GM18870 (cell line): ENCODE measurements around the gene PAX2.

Experiments
- ATAC-seq: cut with Tn5 transposase; IDR thresholded peaks from one replicate; pipeline ENCODE4 v1.9.1; 2021; ENCODE audit warnings: moderate library complexity; ENCODE audit not compliant: unreplicated experiment

The PAX2 gene

DNA sequence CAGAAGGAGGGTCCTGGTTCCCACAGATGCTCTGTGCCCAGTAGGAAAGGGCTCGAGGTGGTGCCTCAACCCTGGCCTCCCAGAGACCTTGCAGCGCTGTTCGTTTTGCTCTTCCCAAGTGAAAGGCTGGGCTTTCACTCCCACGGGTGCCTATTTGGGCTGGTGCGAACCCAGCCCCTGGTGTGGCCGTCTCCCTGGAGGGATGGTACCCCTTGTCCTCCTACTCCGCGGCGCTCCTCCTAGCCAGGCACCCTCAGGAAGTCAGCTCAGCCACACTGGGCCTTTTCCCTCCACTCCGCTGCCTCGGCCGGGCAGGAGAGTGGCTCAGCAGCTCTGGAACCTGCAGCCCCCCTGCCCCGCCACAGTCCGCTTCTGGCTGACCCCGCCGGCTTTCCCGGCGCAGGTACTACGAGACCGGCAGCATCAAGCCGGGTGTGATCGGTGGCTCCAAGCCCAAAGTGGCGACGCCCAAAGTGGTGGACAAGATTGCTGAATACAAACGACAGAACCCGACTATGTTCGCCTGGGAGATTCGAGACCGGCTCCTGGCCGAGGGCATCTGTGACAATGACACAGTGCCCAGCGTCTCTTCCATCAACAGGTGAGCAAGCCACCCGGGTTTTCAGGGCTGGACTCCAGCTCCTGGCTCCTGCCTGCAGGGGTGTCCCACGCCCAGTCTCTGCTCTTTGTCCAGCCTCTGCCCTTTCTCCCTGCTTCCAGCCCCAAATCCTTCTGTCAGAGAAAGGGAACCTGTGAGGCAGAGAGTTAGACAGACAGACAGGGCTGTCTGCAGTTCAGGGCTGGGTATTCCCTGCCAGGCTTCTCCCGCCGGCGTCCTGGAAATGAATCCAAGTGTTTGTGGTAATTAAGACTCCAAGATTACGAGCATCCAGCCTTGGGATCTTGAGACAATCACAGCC, 5.2 kb downstream of the PAX2 start:
- no peak for ATAC-seq

DNA sequence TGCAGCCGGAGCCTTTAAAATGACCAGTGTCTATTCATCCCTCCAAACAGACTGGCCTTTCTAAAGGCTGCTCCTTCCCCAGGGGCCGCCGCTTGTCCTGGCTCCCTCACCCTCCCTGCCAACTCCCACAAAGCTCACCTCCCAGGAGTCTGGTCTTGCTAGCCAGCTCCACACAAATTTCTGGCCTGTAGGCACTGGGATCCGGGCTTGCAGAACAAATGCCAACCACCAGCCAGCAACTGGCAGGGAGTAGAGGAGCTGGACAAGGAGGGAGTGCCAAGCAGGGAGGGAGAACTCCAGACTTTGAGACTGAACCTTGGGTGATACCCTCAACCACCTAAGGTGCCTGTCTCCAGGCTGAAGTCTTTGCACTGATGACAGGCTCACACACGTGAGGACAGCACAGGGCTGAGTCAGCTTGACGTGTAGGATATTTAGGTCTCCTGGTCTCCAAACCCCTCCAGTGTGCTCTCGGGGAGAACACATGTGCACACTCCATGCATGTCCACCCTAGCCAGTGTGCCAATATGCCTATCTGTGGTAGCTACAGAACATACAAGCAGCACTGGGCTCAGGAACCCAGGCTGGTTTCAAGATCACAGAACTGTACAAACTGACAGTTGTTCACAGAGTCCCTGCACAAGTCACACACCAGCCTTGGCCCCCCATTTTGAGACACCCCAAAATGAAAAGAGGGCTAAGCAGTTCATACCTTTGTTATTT, 6.0 kb downstream of the PAX2 start:
- no peak for ATAC-seq

GRCh38 chr10:100755821-100756220, 10.4 kb downstream of the PAX2 start:
- ATAC-seq = no peak

- no peak for ATAC-seq
These were observed 13.9 kb downstream of the PAX2 start for GRCh38 chr10:100759331-100759730.

DNA sequence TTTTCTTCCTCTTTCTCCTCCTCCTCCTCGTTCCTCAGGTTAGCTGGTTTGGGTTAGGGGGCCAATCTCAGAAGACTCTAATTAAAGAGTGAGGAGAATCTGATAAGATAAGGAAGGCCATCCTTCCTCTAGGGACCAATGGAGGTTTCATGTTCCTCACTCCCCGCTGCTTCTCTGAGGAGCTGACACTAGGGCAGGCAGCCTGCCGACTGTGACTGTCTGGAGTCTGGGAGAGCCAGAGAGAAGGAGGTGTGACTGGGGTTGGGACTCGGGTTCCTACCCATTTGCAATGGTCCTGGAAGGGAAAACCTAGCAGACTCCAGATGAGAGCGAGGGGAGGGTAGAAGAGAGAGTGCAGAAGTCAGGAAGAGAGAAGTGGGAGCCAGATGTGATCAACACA, 15.3 kb downstream of the PAX2 start:
- ATAC-seq = no peak

- ATAC-seq = no peak
These were observed 15.8 kb downstream of the PAX2 start for GRCh38 chr10:100761191-100761590.

- no peak for ATAC-seq
These were observed 17.8 kb downstream of the PAX2 start for GRCh38 chr10:100763043-100763747.

GRCh38 chr10:100766693-100767421, 21.5 kb downstream of the PAX2 start:
- no peak for ATAC-seq

- ATAC-seq = no peak
These were observed 22.0 kb downstream of the PAX2 start for GRCh38 chr10:100767422-100767775.

GRCh38 chr10:100769481-100769880, 24.1 kb downstream of the PAX2 start:
- no peak for ATAC-seq

GRCh38 chr10:100773646-100774045, 28.3 kb downstream of the PAX2 start:
- no peak for ATAC-seq

DNA sequence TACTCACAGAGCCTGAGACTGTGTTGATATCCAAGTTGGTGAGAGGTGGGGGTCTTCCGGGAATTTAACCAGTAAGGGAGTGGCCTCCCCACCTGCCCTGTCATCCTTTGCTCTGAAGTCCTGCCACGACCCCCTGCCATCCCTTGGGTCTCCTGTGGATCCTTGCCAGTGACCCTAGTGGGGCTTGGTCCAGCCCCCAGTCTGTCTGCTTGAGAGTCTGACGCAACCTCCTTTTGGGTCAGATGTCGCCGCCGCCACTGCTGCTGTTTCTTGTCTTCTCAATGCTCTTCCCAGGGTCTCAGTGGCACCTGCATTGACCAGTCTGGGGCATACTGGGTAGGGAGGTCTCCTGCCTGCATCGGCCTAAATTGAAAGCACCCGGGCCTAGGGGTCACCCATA, 28.8 kb downstream of the PAX2 start:
- ATAC-seq = no peak

- ATAC-seq = no peak
These were observed 29.5 kb downstream of the PAX2 start for GRCh38 chr10:100774876-100775275.

DNA sequence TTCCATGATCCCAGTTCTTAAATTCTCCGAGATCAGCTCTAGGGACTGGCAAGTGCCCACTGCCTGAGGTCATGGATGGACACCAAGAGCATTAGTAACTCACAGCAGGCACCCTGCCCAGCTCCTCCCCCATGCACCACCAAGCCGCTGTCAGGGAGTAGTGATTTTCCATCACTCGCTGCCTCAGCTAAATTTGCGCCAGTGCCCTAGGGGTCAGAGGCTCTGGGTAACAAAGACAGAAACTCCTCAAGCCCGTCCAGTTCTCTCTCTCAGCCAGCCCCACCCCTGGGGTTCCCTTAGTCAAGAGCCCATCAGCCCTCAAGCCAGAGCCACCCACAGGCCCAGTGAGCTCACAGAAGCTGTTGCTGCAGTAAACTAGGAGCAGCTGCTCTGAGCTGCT, 30.0 kb downstream of the PAX2 start:
- no peak for ATAC-seq

- ATAC-seq = no peak
These were observed 30.5 kb downstream of the PAX2 start for GRCh38 chr10:100775871-100776270.

- no peak for ATAC-seq
These were observed 31.3 kb downstream of the PAX2 start for GRCh38 chr10:100776671-100777070.

GRCh38 chr10:100779329-100779728, 33.9 kb downstream of the PAX2 start:
- no peak for ATAC-seq

DNA sequence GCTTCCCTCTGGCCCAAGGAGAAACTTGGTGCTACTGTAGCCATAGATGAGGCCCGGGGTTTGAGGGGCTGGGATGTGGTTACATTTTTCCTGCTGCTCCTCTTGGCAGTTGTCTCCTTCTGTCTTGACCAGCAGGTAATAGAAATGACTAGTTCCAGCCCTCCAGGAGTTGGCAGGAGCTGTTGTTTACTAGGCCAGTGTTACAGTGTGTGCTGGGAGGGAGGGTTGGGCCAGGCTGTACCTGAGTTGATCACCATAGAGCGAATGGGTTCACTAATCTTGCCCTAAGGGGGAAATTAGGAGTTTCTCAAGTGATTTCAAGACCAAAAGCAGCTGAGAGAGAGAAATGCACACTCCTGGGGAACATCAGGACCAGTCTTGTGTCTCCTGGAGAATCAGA, 34.9 kb downstream of the PAX2 start:
- no peak for ATAC-seq

GRCh38 chr10:100781145-100781665, 35.8 kb downstream of the PAX2 start:
- ATAC-seq = no peak

DNA sequence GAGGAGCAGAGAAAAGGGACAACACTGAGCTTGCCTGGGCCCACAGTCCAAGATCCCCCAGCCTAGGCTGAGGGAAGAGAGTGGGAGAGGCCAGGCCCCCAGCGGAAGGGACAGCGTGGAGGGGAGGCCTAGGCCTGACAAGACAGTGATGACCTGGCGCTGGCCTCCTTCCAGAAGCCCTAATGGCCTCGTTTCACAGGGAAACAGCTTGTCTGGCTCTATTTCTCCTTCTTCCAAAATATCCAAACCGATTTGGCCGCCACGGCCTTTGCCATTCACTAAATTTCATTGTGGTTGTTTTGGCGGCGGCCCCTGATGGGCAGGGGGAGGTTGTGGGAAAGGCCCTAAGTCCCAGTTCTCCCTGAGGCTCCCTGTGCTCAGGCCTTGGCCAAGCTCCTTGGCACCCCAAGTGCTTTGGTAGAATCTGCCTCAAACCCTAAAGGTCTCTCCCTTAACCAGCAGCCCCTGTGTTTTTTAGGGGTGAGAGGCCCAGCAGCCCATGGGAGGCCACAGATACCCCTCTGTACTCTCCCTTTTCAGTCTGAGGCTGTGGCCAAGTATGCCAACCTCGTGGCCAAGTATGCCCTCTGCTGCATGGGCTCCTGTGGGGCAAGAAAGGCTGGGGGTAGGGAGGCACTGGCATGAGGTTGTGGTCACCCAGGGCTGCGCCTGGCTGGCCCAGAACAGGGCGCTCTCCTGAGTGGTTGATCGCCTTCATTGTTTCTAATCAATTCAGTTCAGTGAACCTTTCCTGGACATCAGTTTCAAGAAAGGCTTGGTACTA, 37.3 kb downstream of the PAX2 start:
- ATAC-seq = no peak
